HEK293 (cell line): Measurements from ENCODE around the gene DENND1A.

ENCODE experiments used
- ATF2 ChIP-seq: fragments of 450-650 bp; formaldehyde crosslinking; IDR thresholded peaks from 2 replicates; pipeline ENCODE4 v1.5.1; 2016; ENCODE audit warnings: missing biosample characterization, missing genetic modification characterization, low read depth
- CTCF ChIP-seq: fragments of 450-650 bp; formaldehyde crosslinking; IDR thresholded peaks from 2 replicates; pipeline ENCODE4 v1.5.1; 2016; ENCODE audit warnings: missing biosample characterization, missing genetic modification characterization
- SP2 ChIP-seq: fragments of 450-650 bp; formaldehyde crosslinking; IDR thresholded peaks from 2 replicates; pipeline ENCODE4 v1.5.1; 2016; ENCODE audit warnings: missing biosample characterization, missing genetic modification characterization
- SP7 ChIP-seq: fragments of 450-650 bp; formaldehyde crosslinking; IDR thresholded peaks from 2 replicates; pipeline ENCODE4 v1.5.1; 2016; ENCODE audit warnings: missing biosample characterization, missing genetic modification characterization
- ZBTB21 ChIP-seq: fragments of 450-650 bp; formaldehyde crosslinking; IDR thresholded peaks from 2 replicates; pipeline ENCODE4 v1.5.1; 2017; ENCODE audit warnings: missing biosample characterization, missing genetic modification characterization
- ZBTB7A ChIP-seq: fragments of 450-650 bp; formaldehyde crosslinking; IDR thresholded peaks from 2 replicates; pipeline ENCODE4 v1.5.1; 2016; ENCODE audit warnings: low read depth, missing biosample characterization, missing genetic modification characterization
- ZNF433 ChIP-seq: fragments of 450-650 bp; formaldehyde crosslinking; IDR thresholded peaks from 2 replicates; pipeline ENCODE4 v1.5.1; 2016; ENCODE audit warnings: missing biosample characterization, missing genetic modification characterization, low read depth
- ZNF670 ChIP-seq: fragments of 450-650 bp; formaldehyde crosslinking; IDR thresholded peaks from 2 replicates; pipeline ENCODE4 v1.5.1; 2016; ENCODE audit warnings: missing biosample characterization, missing genetic modification characterization, low read depth
- ZNF791 ChIP-seq: fragments of 450-650 bp; formaldehyde crosslinking; IDR thresholded peaks from 2 replicates; pipeline ENCODE4 v1.5.1; 2016; ENCODE audit warnings: missing biosample characterization, missing genetic modification characterization
- ZNF830 ChIP-seq: fragments of 450-650 bp; IDR thresholded peaks from 2 replicates; pipeline ENCODE4 v1.5.0; 2018; ENCODE audit warnings: missing biosample characterization, missing genetic modification characterization, low read depth, mild to moderate bottlenecking, moderate library complexity

- no peak for TF ChIP-seq ZBTB7A (tag by site-specific recombination)
- no peak for TF ChIP-seq ATF2
- TF ChIP-seq ZNF670, result no peak
- no peak for TF ChIP-seq ZNF791 (tag by site-specific recombination)
- no peak for TF ChIP-seq SP7
- TF ChIP-seq CTCF (tag by site-specific recombination), result no peak
- TF ChIP-seq SP2 (tag by site-specific recombination), result 0 out of 2 replicates have a peak, but pooled peaks have one; percentile 11
- no peak for TF ChIP-seq ZNF830 (tag by site-specific recombination)
- TF ChIP-seq ZNF433 (tag by site-specific recombination), result no peak
- no peak for TF ChIP-seq ZBTB21 (tag by site-specific recombination)
Measured at GRCh38 chr9:123373946-123374345, 556.0 kb downstream of the DENND1A start.
